ENCODE measurements around the gene LYZL1. TPM values are rescaled to one million over a fixed set of nuclear protein-coding genes. Genes with fewer than 3 reads are reported as not detected.

Gene LYZL1
- total RNA-seq, 4 donors from 2014 or later, result not detected

GRCh38 chr10:29263506-29263905, 25.4 kb upstream of the LYZL1 start:
- Histone ChIP-seq H3K36me3 (no peaks in the 10 kb centered on the region), H3K27me3 (no peaks in the 10 kb centered on the region), H3K4me1 (no peaks in the 10 kb centered on the region), H3K9me3 (no peaks in the 10 kb centered on the region), H3K27ac (no peak overlapping the region), H3K4me3 (no peak overlapping the region)
- TF ChIP-seq, protein P1, sequence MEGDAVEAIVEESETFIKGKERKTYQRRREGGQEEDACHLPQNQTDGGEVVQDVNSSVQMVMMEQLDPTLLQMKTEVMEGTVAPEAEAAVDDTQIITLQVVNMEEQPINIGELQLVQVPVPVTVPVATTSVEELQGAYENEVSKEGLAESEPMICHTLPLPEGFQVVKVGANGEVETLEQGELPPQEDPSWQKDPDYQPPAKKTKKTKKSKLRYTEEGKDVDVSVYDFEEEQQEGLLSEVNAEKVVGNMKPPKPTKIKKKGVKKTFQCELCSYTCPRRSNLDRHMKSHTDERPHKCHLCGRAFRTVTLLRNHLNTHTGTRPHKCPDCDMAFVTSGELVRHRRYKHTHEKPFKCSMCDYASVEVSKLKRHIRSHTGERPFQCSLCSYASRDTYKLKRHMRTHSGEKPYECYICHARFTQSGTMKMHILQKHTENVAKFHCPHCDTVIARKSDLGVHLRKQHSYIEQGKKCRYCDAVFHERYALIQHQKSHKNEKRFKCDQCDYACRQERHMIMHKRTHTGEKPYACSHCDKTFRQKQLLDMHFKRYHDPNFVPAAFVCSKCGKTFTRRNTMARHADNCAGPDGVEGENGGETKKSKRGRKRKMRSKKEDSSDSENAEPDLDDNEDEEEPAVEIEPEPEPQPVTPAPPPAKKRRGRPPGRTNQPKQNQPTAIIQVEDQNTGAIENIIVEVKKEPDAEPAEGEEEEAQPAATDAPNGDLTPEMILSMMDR (IDR thresholded peaks at IDR 0.05), result no peak
- TF ChIP-seq POLR2A (IDR thresholded peaks at IDR 0.05), result no peak
- TF ChIP-seq EP300 (IDR thresholded peaks at IDR 0.05), result no peak
- whole genome bisulfite sequencing, 2 donors, result 92 to 94% methylated on average over 8 of the region's 8 CpGs
- no peak for DNase-seq (ENCODE audit: low spot score in 2 of 2)

DNA sequence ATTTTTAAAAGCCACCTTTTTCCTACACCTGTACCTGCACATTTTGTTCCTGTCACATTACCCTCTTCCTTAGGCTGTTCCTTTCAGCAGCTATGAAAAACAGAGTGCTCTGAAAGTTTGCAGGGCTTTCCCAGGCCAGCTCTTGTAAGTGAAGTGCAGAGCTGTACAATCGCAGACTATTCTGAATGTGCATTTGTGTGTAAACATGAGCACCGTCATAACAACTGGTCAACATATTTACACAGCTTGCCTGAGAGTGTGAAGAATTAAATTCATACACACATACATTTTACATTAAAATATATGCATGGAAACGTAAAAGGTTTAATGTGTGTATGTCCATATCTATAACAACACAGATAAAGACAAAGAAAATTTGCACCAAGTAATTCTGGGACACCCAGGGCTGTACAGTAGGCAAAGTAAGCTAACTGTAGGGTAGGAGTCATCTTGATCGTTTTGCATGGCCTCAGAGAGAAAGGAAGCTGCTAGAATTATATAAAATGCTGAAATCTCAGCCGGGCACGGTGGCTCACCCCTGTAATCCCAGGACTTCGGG, 23.6 kb upstream of the LYZL1 start:
- H3K36me3 ChIP-seq, result no peaks in the 10 kb centered on the region
- TF ChIP-seq EP300 (IDR thresholded peaks at IDR 0.05) (no peak), POLR2A (IDR thresholded peaks at IDR 0.05) (no peak)
- TF ChIP-seq, protein P1 (IDR thresholded peaks at IDR 0.05), result no peak
- no peaks in the 10 kb centered on the region for H3K27me3 ChIP-seq
- DNase-seq (ENCODE audit: low spot score in 2 of 2), result no peak
- no peaks in the 10 kb centered on the region for H3K9me3 ChIP-seq
- no peak overlapping the region for H3K27ac ChIP-seq
- 90 to 91% methylated on average over 7 of the region's 7 CpGs for WGBS, 2 donors
- no peaks in the 10 kb centered on the region for H3K4me1 ChIP-seq
- H3K4me3 ChIP-seq, result no peak overlapping the region

DNA sequence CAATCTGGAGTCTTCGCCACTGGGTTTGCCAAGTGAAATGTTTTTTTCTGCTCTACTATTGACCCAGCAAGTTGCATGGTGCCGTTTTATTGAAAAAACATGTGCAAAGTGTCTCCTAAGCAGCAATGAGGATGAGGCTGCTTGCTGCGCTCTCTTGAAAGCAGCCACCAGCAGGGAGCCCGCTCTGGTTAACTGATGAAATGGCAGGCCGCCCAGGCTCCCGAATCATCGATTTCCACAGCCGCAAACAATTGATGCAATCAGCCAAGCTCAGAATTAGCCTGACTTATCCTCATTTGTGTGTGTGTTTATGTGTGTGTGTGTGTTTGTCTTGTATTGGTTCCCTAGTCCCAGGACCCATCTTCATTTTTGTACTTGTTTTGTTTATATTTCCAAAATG, 22.2 kb upstream of the LYZL1 start:
- no peak for TF ChIP-seq POLR2A (IDR thresholded peaks at IDR 0.05)
- H3K9me3 ChIP-seq, result peaks cover 0 to 6% (median 0%) of the 10 kb centered on the region in 4 donors
- 50 to 55% methylated on average over 8 of the region's 8 CpGs for WGBS, 2 donors

GRCh38 chr10:29268011-29268410, 20.9 kb upstream of the LYZL1 start:
- TF ChIP-seq POLR2A (IDR thresholded peaks at IDR 0.05), result no peak
- TF ChIP-seq, protein P1 (IDR thresholded peaks at IDR 0.05), result no peak
- TF ChIP-seq EP300 (IDR thresholded peaks at IDR 0.05), result no peak
- Histone ChIP-seq H3K27ac (no peak overlapping the region), H3K4me1 (no peaks in the 10 kb centered on the region), H3K4me3 (no peak overlapping the region), H3K27me3 (no peaks in the 10 kb centered on the region), H3K9me3 (peaks cover 0 to 6% (median 0%) of the 10 kb centered on the region in 4 donors), H3K36me3 (no peaks in the 10 kb centered on the region)
- 95 to 98% methylated on average over 6 of the region's 6 CpGs for WGBS, 2 donors
- no peak for DNase-seq (ENCODE audit: low spot score in 2 of 2)

More for the DNA sequence above, 22.2 kb upstream of the LYZL1 start:
- H3K4me1 ChIP-seq, result no peaks in the 10 kb centered on the region
- no peak overlapping the region for H3K27ac ChIP-seq
- no peak for DNase-seq (ENCODE audit: low spot score in 2 of 2)
- H3K27me3 ChIP-seq, result no peaks in the 10 kb centered on the region
- H3K36me3 ChIP-seq, result no peaks in the 10 kb centered on the region
- no peak overlapping the region for H3K4me3 ChIP-seq

GRCh38 chr10:29269486-29269885, 19.4 kb upstream of the LYZL1 start:
- WGBS, 2 donors, result 69 to 82% methylated on average over 8 of the region's 8 CpGs
- TF ChIP-seq POLR2A (IDR thresholded peaks at IDR 0.05), result no peak
- TF ChIP-seq EP300 (IDR thresholded peaks at IDR 0.05), result no peak
- TF ChIP-seq, protein P1 (IDR thresholded peaks at IDR 0.05), result no peak
- no peak overlapping the region for H3K4me3 ChIP-seq
- H3K36me3 ChIP-seq, result no peaks in the 10 kb centered on the region
- DNase-seq (ENCODE audit: low spot score in 2 of 2), result no peak
- peaks cover 0 to 6% (median 0%) of the 10 kb centered on the region in 4 donors for H3K9me3 ChIP-seq
- H3K4me1 ChIP-seq, result no peaks in the 10 kb centered on the region
- no peaks in the 10 kb centered on the region for H3K27me3 ChIP-seq
- H3K27ac ChIP-seq, result no peak overlapping the region

- H3K27ac ChIP-seq, result no peak overlapping the region
Measured at GRCh38 chr10:29270883-29271282, 18.0 kb upstream of the LYZL1 start.

More at GRCh38 chr10:29270883-29271282, 18.0 kb upstream of the LYZL1 start:
- H3K4me1 ChIP-seq, result no peaks in the 10 kb centered on the region
- TF ChIP-seq POLR2A (IDR thresholded peaks at IDR 0.05), result no peak
- no peak for TF ChIP-seq EP300 (IDR thresholded peaks at IDR 0.05)
- TF ChIP-seq, protein P1 (IDR thresholded peaks at IDR 0.05), result no peak
- no peak for DNase-seq (ENCODE audit: low spot score in 2 of 2)
- H3K36me3 ChIP-seq, result no peaks in the 10 kb centered on the region
- no peak overlapping the region for H3K4me3 ChIP-seq
- H3K27me3 ChIP-seq, result no peaks in the 10 kb centered on the region
- peaks cover 0 to 6% (median 0%) of the 10 kb centered on the region in 4 donors for H3K9me3 ChIP-seq
